HG03135 (cell line): ENCODE measurements around the gene MORN4.
A peak's percentile ranks its signal among the peaks of the same experiment; 100 is the strongest.
"Not testable (repeated sequence)": the region's sequence is repeated elsewhere in the genome, so short reads cannot be mapped to it uniquely, and the experiment has no call there.

Experiments
- ATAC-seq: cut with Tn5 transposase; IDR thresholded peaks from one replicate; pipeline ENCODE4 v1.9.1; 2021; ENCODE audit warnings: mild to moderate bottlenecking, moderate library complexity; ENCODE audit not compliant: unreplicated experiment

Gene MORN4

DNA sequence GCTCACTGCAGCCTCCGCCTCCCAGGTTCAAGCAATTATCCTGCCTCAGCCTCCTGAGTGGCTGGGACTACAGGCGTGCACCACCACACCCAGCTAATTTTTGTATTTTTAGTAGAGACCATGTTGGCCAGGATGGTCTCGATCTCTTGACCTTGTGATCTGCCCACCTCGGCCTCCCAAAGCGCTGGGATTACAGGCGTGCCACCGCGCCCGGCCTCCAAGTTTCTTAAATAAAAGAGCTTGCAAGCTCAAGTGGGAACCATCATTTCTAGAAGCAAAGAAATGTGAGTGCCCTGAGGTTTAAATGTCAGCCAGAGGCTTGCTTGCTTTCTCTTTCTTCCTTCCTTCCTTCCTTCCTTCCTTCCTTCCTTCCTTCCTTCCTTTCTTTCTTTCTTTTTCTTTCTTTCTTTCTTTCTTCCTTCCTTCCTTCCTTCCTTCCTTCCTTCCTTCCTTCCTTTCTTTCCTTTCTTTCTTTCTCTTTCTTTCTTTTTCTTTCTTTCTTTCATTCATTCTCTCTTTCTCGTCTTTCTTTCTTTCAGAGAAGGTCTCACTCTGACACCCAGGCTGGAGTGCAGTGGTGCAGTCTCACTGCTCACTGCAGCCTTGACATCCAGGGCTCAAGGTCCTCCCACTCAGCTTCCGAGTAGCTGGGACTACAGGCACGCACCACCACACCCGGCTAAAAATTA is 9.3 kb upstream of the MORN4 start:
- ATAC-seq: not testable (repeated sequence)

DNA sequence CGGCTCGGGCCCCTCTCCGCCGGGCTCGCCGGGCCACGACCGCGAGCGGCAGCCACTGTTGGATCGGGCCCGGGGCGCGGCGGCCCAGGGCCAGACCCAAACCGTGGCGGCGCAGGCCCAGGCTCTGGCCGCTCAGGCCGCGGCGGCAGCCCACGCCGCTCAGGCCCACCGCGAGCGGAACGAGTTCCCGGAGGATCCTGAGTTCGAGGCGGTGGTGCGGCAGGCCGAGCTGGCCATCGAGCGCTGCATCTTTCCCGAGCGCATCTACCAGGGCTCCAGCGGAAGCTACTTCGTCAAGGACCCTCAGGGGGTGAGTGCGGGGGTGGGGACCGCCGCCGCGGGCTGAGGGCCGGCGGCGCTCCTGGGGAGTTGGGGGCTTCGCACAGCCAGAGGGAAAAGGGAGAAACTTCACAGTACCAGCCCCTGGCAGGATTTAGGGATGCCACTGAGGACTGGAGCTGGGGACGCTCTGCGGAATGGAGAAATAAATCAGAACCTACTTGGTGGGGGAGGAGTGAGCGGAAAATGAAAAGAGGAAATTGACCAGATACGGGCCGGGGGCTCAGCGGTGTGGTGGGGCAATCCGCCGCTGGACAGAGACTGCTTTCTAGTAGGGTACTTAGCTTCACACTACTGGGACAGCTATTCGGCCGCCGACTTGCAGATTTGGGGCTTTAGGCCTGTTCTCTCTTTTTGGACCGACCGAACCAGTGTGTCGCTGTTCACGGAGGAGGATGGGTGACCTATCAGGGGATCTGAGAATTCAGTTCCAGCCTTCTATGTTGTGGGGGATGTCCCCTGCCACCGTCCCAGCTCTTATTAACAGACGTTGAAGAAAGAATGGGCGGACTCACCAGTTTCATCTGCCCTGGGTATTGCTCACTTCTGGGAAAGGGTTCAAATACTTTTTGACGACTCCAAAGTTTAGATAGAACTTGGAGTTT is 7.8 kb upstream of the MORN4 start:
- ATAC-seq: peak; percentile 35

- ATAC-seq: peak; percentile 95
These were observed 7.0 kb upstream of the MORN4 start, which contains the start of gene PI4K2A for GRCh38 chr10:97640174-97640867. Gene PI4K2A (plus strand): TSS chr10:97640671. CDS start chr10:97640743, 72 bp downstream.

- not testable (repeated sequence) for ATAC-seq
These were observed 5.8 kb upstream of the MORN4 start for GRCh38 chr10:97639090-97639489.

DNA sequence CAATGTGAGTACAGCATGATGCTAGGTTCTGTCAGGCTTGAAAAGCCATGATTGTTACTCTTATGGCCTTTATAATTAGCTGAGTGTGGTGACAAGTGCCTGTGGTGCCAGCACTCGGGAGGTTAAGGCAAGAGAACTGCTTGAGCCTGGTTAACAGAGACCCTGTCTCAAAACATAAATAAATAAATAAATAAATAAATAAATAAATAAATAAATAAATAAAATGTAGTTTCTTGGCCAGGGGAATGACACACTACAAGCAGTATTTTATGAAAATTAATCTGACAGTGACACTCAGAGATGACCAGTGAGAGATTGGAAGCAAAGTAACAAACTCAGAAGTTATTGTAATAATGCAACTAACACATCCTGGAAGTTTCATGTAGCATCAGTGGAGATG is 2.3 kb upstream of the MORN4 start:
- no peak for ATAC-seq

DNA sequence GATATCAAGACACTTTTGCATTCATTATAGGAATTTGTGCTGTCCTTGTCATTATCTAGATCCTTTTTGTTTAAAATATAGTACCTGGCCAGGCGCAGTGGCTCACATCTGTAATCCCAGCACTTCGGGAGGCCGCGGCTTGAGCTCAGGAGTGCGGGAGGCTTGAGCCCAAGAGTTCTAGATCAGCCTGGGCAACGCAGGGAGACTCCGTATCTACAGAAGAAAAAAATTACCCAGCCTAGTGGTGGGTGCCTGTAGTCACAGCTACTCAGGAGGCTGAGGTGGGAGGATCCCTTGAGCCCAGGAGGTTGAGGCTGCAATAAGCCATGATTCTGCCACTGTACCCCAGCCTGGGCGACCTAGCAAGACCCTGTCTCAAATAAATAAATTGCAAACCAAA is 621 bp upstream of the MORN4 start:
- ATAC-seq: no peak

- ATAC-seq: no peak
These were observed 2.2 kb downstream of the MORN4 start for GRCh38 chr10:97631098-97631497.

- ATAC-seq: no peak
These were observed 4.0 kb downstream of the MORN4 start for GRCh38 chr10:97629289-97629688.

DNA sequence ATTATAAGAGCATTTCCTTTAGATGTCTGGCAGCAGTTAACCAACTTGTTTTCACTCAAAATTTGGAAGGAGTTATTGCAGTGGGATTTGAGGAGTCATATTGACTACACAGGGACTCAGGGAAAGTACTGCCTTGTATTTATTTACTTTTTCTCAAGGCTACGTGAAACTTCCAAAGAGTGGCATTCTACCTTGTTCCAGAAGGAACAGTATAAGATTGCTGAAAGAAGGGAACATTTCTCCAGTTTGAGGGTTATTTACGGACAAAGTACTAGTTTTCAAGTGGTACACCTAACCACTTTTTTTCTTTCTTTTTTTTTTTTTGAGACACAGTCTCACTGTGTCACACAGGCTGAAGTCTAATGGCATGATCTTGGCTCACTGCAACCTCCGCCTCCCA is 5.1 kb downstream of the MORN4 start:
- ATAC-seq: no peak

DNA sequence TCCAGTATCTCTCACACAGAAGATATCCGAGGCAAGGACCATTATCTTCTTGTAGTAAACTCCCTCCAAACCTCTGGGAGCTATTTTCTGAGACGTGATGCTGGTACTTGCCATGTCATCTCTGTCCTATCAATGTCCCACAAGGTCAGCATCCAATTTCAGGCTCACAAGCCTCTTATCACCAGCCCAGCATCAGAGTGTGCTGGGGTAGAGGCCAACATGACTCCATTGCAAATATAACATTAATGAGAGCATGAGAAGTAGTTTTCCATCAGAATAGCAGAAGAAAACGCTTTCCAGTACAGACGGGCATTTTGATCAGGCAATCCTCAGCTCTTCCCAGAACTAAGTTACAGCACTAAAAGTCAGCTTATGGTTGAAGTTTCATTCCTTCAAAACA is 5.6 kb downstream of the MORN4 start:
- no peak for ATAC-seq

DNA sequence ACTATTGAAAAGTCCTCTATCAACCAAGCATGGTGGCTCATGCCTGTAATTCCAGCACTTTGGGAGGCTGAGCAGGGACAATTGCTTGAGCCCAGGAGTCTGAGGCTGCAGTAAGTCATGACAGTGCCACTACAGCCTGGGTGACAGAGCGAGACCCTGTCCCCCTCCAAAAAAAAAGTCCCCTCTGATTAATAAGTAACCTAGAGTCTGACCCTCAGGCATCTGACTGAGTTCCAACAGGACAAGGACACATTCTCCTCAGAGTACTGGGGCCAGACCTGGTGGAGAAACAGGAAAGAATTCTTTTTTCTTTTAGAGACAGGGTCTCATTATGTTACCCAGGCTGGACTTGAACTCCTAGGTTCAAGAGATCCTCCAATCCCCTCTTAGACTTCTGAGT is 10.0 kb downstream of the MORN4 start:
- ATAC-seq: no peak

DNA sequence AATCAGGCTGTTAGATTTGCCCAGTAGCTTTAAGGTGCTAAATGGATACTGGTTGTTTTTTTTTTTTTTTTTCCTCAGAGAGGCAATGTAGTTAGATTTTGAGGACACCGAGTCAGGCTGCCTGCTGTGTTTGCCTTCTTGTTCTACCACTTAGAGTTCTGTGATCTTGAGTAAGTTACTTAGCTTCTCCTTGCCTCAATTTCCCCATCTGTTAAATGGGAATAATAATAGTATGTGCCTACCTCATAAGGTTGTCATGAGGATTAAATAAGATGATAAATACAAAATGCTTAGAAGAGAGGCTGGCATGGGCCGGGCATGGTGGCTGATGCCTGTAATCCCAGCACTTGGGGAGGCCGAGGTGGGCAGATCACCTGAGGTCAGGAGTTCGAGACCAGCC is 14.6 kb downstream of the MORN4 start:
- ATAC-seq: no peak

GRCh38 chr10:97618285-97618684 is 15.0 kb downstream of the MORN4 start:
- no peak for ATAC-seq

DNA sequence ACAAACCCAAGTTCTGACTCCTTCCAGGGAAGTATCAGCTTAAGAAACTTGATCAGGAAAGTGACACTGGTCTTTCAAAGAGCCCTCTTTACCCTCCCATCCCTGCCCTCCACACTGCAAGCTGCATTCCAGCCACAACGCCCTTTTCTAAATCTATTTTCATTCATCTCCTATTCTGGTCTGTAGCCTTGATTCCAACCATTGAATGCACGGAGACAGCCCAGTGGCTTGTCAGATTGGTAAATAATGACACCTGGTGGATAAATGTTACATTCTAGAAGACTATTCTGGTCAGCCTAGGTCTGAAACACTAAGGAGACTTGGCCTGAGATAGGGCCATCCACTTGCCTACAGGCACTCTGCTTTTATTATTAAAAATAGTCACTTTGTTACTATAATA is 20.9 kb downstream of the MORN4 start:
- ATAC-seq: no peak

- ATAC-seq: no peak
These were observed 21.8 kb downstream of the MORN4 start for GRCh38 chr10:97611473-97611872.

DNA sequence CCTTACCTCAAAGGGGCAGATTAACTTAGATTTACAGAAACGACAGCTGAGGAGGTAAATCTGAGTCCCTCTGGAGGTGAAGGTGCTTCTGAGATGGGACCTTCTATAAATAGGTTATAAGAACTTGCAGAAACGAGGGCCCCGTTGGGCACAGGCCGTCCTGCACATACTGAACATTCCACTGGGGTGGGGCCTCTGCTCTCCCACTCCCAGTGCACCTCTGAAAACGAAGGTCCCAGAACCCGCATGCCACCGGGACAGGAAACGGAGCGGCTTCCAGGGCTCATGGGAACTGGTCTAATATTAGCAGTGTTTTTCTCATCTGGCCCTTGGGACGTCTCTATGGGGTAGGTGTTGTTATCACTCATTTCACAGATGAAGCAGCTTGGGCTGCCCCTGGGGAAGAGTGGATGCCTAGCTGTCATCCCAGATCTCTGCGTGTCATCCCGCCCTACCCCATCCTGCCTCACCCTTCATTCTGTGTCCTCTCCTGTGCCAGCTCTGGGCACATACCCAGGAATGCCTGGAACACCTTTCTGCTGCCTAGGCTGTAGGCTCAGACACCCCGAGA is 24.2 kb downstream of the MORN4 start:
- no peak for ATAC-seq

GRCh38 chr10:97607095-97607636 is 26.1 kb downstream of the MORN4 start:
- ATAC-seq: no peak

GRCh38 chr10:97601268-97602215 is 31.8 kb downstream of the MORN4 start:
- ATAC-seq: no peak

DNA sequence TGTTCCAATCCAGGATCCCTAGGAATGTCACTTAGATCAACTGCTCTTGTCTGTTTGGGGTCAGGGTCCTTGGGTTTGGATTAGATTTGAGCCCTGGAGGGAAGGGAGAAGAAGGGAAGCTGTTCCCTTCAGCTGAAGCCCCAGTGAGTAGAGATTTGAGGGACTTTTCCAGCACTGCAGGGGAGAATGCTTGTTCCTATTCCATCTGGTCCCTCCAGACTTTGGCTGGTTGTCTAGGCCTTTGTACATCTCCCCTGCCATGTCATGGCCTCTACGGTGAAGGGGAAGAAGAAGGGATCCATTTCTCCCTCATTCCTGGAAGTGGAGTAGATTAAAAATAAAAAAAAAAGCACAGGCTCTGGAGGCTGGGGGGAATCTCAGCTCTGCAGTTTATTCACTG is 32.7 kb downstream of the MORN4 start:
- no peak for ATAC-seq

DNA sequence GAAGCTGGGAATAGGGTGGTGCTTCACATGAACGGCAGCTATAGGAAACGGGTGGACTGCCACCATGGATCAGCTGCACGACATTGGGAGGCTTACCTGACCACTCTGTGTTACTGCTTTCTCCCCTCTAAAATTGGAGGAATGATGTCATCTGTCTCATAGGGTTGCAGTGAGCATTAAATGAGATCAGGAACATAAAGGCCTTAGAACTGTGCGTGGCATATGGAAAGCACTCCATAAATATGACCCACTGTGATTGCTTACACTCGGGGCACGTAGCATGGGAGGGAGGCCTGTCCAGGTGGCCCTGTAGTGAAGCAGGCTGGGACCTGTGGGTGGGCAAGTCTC is 34.1 kb downstream of the MORN4 start:
- ATAC-seq: no peak
